HepG2 (cell line): ENCODE results near the gene ZCCHC9. TPM values are rescaled to one million over a fixed set of nuclear protein-coding genes. Genes with fewer than 3 reads are reported as not detected.

Source experiments
- ARID3A ChIP-seq: IDR thresholded peaks from 2 replicates; pipeline ENCODE4 v1.6.1; 2012; ENCODE audit warnings: low read depth, low read length, improper control_type of control experiment
- CC2D1A ChIP-seq: sonication (generic); formaldehyde crosslinking; IDR thresholded peaks from 2 replicates; pipeline ENCODE4 v1.8.1; 2023; ENCODE audit warnings: mild to moderate bottlenecking, missing genetic modification reagents
- HCFC1 ChIP-seq: fragments of 150-350 bp; IDR thresholded peaks from 2 replicates; pipeline ENCODE4 v1.6.1; 2014; ENCODE audit warnings: low read depth, low read length
- HNF4A ChIP-seq: sonication (generic); formaldehyde crosslinking; IDR thresholded peaks from 2 replicates; pipeline ENCODE4 v1.4.0; 2020; ENCODE audit warnings: missing genetic modification reagents
- HNRNPLL ChIP-seq: fragments of 200-400 bp; formaldehyde crosslinking; IDR thresholded peaks from 2 replicates; pipeline ENCODE4 v1.6.1; 2017; ENCODE audit warnings: mild to moderate bottlenecking, low read depth, low read length; ENCODE audit not compliant: poor library complexity, severe bottlenecking
- KDM3A ChIP-seq: IDR thresholded peaks from 2 replicates; pipeline ENCODE4 v1.6.1; 2018; ENCODE audit warnings: low read depth, missing compliant biosample characterization
- LRRFIP1 ChIP-seq: sonication (generic); formaldehyde crosslinking; conservative IDR thresholded peaks from 2 replicates; pipeline ENCODE4 v1.4.0; 2020; ENCODE audit warnings: missing genetic modification reagents
- MXI1 ChIP-seq: IDR thresholded peaks from 3 replicates; pipeline ENCODE4 v1.6.1; 2012; ENCODE audit warnings: low read depth, low read length, inconsistent platforms, borderline replicate concordance
- NBN ChIP-seq: fragments of 450-650 bp; conservative IDR thresholded peaks from 2 replicates; pipeline ENCODE4 v1.6.1; 2017
- PHF8 ChIP-seq: sonication (generic); formaldehyde crosslinking; IDR thresholded peaks from 2 replicates; pipeline ENCODE4 v1.5.0; 2020; ENCODE audit warnings: missing genetic modification reagents
- SMAD9 ChIP-seq: sonication (generic); formaldehyde crosslinking; IDR thresholded peaks from 2 replicates; pipeline ENCODE4 v1.5.1; 2020; ENCODE audit warnings: mild to moderate bottlenecking, missing genetic modification reagents
- STAT6 ChIP-seq: sonication (generic); formaldehyde crosslinking; IDR thresholded peaks from 2 replicates; pipeline ENCODE4 v1.4.0; 2020; ENCODE audit warnings: missing genetic modification reagents, mild to moderate bottlenecking, borderline replicate concordance
- TBX3 ChIP-seq: fragments of 450-650 bp; IDR thresholded peaks from 2 replicates; pipeline ENCODE4 v1.6.1; 2017; ENCODE audit warnings: antibody characterized with exemption, mild to moderate bottlenecking, inconsistent platforms, borderline replicate concordance
- ZBTB4 ChIP-seq: sonication (generic); formaldehyde crosslinking; IDR thresholded peaks from 2 replicates; pipeline ENCODE4 v1.4.0; 2020; ENCODE audit warnings: missing genetic modification reagents, mild to moderate bottlenecking, borderline replicate concordance
- ZNF274 ChIP-seq: sonication (generic); formaldehyde crosslinking; IDR thresholded peaks from 2 replicates; pipeline ENCODE4 v1.5.1; 2020; ENCODE audit warnings: mild to moderate bottlenecking, missing genetic modification reagents
- ZNF296 ChIP-seq: sonication (generic); formaldehyde crosslinking; conservative IDR thresholded peaks from 2 replicates; pipeline ENCODE4 v1.5.0; 2020; ENCODE audit warnings: mild to moderate bottlenecking, missing genetic modification reagents
- ZNF549 ChIP-seq: sonication (generic); formaldehyde crosslinking; IDR thresholded peaks from 2 replicates; pipeline ENCODE4 v1.5.0; 2020; ENCODE audit warnings: missing genetic modification reagents
- ZNF83 ChIP-seq: sonication (generic); formaldehyde crosslinking; IDR thresholded peaks from 2 replicates; pipeline ENCODE4 v1.4.0; 2020; ENCODE audit warnings: missing genetic modification reagents, mild to moderate bottlenecking, borderline replicate concordance
- ZNF850 ChIP-seq: sonication (generic); formaldehyde crosslinking; conservative IDR thresholded peaks from 2 replicates; pipeline ENCODE4 v1.9.0; 2021; ENCODE audit warnings: mild to moderate bottlenecking, missing genetic modification reagents
- polyA plus RNA-seq, 8 experiments: library from polyadenylated mRNA; depleted of rRNA in 3 of 8; stranded (reverse) in 7 of 8; unstranded in 1 of 8; fragments of >200 nt; fragmentation: Illumina TruSeq in 4 of 8; extraction: Trizol in 4 of 8; gene quantifications; 2 replicates each; pipeline versions ENCODE4 v1.2.1 to v1.2.3, GENCODE V29; 2011 to 2016; ENCODE audit warnings: low read depth in 4 of 8, missing spikeins in 1 of 8, mixed read lengths in 1 of 8; ENCODE audit not compliant: insufficient read depth in 1 of 8
- total RNA-seq, 5 experiments: library from RNA; depleted of rRNA; stranded (reverse); fragments of >200 nt; fragmentation: Illumina TruSeq; extraction: Trizol; gene quantifications; 2 replicates each; pipeline ENCODE4 v1.2.3, GENCODE V29; 2016; ENCODE audit warnings: low read depth in 1 of 5

Gene ZCCHC9
- total and polyA plus RNA-seq, 2 of the 13 experiments (the other 11 are each of a cell fraction or from before 2014, with no cell fraction given): 28.7 to 52.5 TPM

GRCh38 chr5:81301271-81302015 is at the start of gene ZCCHC9 (continued):
- TF ChIP-seq LRRFIP1 (CRISPR knock-in tag) (no peak), ZBTB4 (CRISPR knock-in tag) (0 out of 2 replicates have a peak, but pooled peaks have one; percentile 41), SMAD9 (CRISPR knock-in tag) (no peak), ZNF850 (CRISPR knock-in tag) (peak; percentile 86; the same call in 1 of the 2 replicates), MXI1 (peak; percentile 85; the same call in 2 of the 3 replicates), ZNF83 (CRISPR knock-in tag) (no peak), HNF4A (peak; percentile 17; the same call in 1 of the 2 replicates), STAT6 (CRISPR knock-in tag) (0 out of 2 replicates have a peak, but pooled peaks have one; percentile 54), ARID3A (no peak), ZNF296 (CRISPR knock-in tag) (no peak), CC2D1A (CRISPR knock-in tag) (no peak), ZNF549 (CRISPR knock-in tag) (no peak), NBN (no peak), HCFC1 (peak; percentile 69), KDM3A (CRISPR knock-in tag) (peak; percentile 90), HNRNPLL (peak; percentile 85), ZNF274 (CRISPR knock-in tag) (peak; percentile 69; the same call in 1 of the 2 replicates), PHF8 (peak; percentile 98), TBX3 (no peak; the same call in 1 of the 2 replicates)
